Ovary (tissue), 3 donors: Measurements from ENCODE around the gene SORCS2.

Experiments used
- POLR2A ChIP-seq: fragments of 450-650 bp; IDR thresholded peaks from one replicate; pipeline ENCODE4 v1.6.1; 2017; ENCODE audit warnings: antibody characterized with exemption, mild to moderate bottlenecking, moderate library complexity
- TF ChIP-seq, protein P1 (sequence below), 3 donors: fragments of 450-650 bp in 2 of 3; fragments of 200-600 bp in 1 of 3; IDR thresholded peaks; one replicate each; pipeline versions ENCODE4 v1.5.1 to v1.8.0; 2016 to 2022; ENCODE audit warnings: antibody characterized with exemption in 3 of 3, mild to moderate bottlenecking in 1 of 3
- donor health status: DM: no; HTN: no; CAD: no.

- no peak for TF ChIP-seq POLR2A
- TF ChIP-seq, protein P1, sequence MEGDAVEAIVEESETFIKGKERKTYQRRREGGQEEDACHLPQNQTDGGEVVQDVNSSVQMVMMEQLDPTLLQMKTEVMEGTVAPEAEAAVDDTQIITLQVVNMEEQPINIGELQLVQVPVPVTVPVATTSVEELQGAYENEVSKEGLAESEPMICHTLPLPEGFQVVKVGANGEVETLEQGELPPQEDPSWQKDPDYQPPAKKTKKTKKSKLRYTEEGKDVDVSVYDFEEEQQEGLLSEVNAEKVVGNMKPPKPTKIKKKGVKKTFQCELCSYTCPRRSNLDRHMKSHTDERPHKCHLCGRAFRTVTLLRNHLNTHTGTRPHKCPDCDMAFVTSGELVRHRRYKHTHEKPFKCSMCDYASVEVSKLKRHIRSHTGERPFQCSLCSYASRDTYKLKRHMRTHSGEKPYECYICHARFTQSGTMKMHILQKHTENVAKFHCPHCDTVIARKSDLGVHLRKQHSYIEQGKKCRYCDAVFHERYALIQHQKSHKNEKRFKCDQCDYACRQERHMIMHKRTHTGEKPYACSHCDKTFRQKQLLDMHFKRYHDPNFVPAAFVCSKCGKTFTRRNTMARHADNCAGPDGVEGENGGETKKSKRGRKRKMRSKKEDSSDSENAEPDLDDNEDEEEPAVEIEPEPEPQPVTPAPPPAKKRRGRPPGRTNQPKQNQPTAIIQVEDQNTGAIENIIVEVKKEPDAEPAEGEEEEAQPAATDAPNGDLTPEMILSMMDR (IDR thresholded peaks at IDR 0.05): no peak
Measured at GRCh38 chr4:7213807-7214206, 21.5 kb downstream of the SORCS2 start.
